MM.1S (cell line): ENCODE results near the gene PPP1R9B.

ENCODE experiments used
- EZH2 ChIP-seq: fragments of 300-600 bp; sonication (generic); optimal IDR thresholded peaks from 2 replicates; pipeline ENCODE3; 2017; ENCODE audit warnings: low read depth, mild to moderate bottlenecking, antibody characterized with exemption, low read length, mixed read lengths
- EZH2phosphoT487 ChIP-seq: fragments of 300-600 bp; sonication (generic); IDR thresholded peaks from 2 replicates; pipeline ENCODE4 v1.6.1; 2018; ENCODE audit warnings: antibody characterized with exemption, low read length
- TF ChIP-seq, protein P1 (sequence below): fragments of 300-600 bp; sonication (generic); IDR thresholded peaks from 2 replicates; pipeline ENCODE4 v1.5.1; 2016; ENCODE audit warnings: antibody characterized with exemption, low read length, mixed read lengths

DNA sequence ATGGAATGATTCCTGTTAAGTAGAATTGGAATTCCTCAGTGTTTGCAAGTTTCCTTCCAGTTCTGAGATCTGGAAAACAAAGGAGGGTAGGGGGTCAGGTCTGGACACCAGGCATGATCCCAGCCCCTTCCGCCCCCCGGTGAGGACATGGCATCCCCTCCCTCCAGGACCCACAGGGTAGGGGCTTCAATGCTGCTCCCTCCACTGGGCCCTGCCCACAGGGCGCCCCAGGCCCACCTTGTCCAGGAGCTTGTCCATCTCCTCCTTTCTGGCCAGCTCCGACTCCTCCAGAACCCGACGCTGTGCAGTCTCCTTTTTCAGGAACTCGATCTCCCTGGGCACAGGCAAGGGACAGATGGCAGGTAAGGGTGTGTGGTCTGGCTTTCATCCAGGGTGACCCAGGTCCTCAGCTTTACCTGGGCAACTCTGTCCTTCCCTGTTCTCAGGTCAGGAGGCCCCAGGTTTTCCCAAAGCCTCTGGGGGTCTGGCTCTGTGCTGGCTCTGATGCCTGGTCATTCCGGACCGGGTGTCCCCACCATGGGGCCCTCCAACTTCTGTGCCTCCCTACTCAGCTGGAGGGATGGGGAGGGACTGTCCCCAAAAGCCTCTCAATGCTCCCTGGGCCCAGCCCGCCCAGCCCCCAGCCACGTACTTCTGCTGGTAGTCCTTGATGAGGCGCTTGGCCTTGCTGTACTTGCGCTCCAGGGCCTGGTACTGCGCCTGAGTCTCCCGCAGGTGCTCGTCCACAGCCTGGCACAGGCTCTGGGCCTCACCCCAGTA is 15.0 kb downstream of the PPP1R9B start:
- TF ChIP-seq, protein P1, sequence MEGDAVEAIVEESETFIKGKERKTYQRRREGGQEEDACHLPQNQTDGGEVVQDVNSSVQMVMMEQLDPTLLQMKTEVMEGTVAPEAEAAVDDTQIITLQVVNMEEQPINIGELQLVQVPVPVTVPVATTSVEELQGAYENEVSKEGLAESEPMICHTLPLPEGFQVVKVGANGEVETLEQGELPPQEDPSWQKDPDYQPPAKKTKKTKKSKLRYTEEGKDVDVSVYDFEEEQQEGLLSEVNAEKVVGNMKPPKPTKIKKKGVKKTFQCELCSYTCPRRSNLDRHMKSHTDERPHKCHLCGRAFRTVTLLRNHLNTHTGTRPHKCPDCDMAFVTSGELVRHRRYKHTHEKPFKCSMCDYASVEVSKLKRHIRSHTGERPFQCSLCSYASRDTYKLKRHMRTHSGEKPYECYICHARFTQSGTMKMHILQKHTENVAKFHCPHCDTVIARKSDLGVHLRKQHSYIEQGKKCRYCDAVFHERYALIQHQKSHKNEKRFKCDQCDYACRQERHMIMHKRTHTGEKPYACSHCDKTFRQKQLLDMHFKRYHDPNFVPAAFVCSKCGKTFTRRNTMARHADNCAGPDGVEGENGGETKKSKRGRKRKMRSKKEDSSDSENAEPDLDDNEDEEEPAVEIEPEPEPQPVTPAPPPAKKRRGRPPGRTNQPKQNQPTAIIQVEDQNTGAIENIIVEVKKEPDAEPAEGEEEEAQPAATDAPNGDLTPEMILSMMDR: no peak
- TF ChIP-seq EZH2 (no peak), EZH2phosphoT487 (no peak)
